Natural killer cell (primary cell): ENCODE measurements around the gene EPS8L2. TPM values are rescaled to one million over a fixed set of nuclear protein-coding genes. Genes with fewer than 3 reads are reported as not detected.
"Not testable (repeated sequence)": the region's sequence is repeated elsewhere in the genome, so short reads cannot be mapped to it uniquely, and the experiment has no call there.

Source experiments
- ATAC-seq, 3 donors: fragments of 150-1000 bp in 2 of 3; fragments of 200-7000 bp in 1 of 3; cut with Tn5 transposase; 1 replicate in 1 of 3; 2 replicates in 2 of 3; pipeline ENCODE4 v1.10.0; 2021; ENCODE audit warnings: mild to moderate bottlenecking in 2 of 3, moderate library complexity in 2 of 3
- DNase-seq, 2 donors: peaks; one replicate each; pipeline versions ENCODE4 v3.0.0 to v3.0.0-alpha.2; 2013 to 2021; ENCODE audit warnings: mixed read lengths in 1 of 2
- H3K27ac ChIP-seq: one replicate; pipeline ENCODE4 v1.5.1; 2013; ENCODE audit warnings: mild to moderate bottlenecking, low read length
- H3K27me3 ChIP-seq: one replicate; pipeline ENCODE4 v1.6.1; 2013; ENCODE audit warnings: low read length; ENCODE audit not compliant: control insufficient read depth, insufficient read depth
- H3K36me3 ChIP-seq: one replicate; pipeline ENCODE4 v1.6.1; 2013; ENCODE audit warnings: low read length; ENCODE audit not compliant: control insufficient read depth, insufficient read depth
- H3K4me1 ChIP-seq: one replicate; pipeline ENCODE4 v1.6.1; 2013; ENCODE audit warnings: low read length; ENCODE audit not compliant: control insufficient read depth, insufficient read depth
- H3K4me3 ChIP-seq: one replicate; pipeline ENCODE4 v1.5.1; 2013; ENCODE audit warnings: low read length
- H3K9me3 ChIP-seq: one replicate; pipeline ENCODE4 v1.6.1; 2013; ENCODE audit warnings: low read length; ENCODE audit not compliant: control insufficient read depth, insufficient read depth
- H3K27ac Mint-ChIP-seq, 2 donors: one replicate each; pipeline ENCODE4 v1.8.0; 2022; ENCODE audit warnings: mild to moderate bottlenecking in 2 of 2, mixed read lengths in 2 of 2, moderate library complexity in 1 of 2
- H3K27me3 Mint-ChIP-seq, 2 donors: one replicate each; pipeline ENCODE4 v1.8.0; 2022; ENCODE audit warnings: low read depth in 2 of 2, mixed read lengths in 2 of 2
- H3K36me3 Mint-ChIP-seq: one replicate; pipeline ENCODE4 v1.8.0; 2022; ENCODE audit warnings: mixed read lengths
- H3K4me1 Mint-ChIP-seq, 2 donors: one replicate each; pipeline ENCODE4 v1.8.0; 2022; ENCODE audit warnings: mixed read lengths in 2 of 2
- H3K4me3 Mint-ChIP-seq: one replicate; pipeline ENCODE4 v1.8.0; 2022; ENCODE audit warnings: mild to moderate bottlenecking, moderate library complexity, mixed read lengths
- H3K9me3 Mint-ChIP-seq, 2 donors: one replicate each; pipeline ENCODE4 v1.8.0; 2022; ENCODE audit warnings: mixed read lengths in 2 of 2
- WGBS: methylation state at CpG from one replicate; pipeline ENCODE4 v1.1.7; 2013; ENCODE audit warnings: missing lambda C conversion rate; ENCODE audit not compliant: insufficient coverage; 5-methylcytosine and 5-hydroxymethylcytosine counted together
- intact Hi-C: fragments of 100-400 bp; cut with micrococcal nuclease; formaldehyde crosslinking; loops from one replicate; pipeline ENCODE4 v1.14.2; 2022
- total RNA-seq, 4 donors: library from RNA; stranded (reverse); fragments of 120-200 nt in 1 of 4; gene quantifications; one replicate each; pipeline versions ENCODE4 v1.2.3 to v1.2.4, GENCODE V29; 2013 to 2022
- TF ChIP-seq, protein P1 (sequence below): fragments of 200-600 bp; IDR thresholded peaks from one replicate; pipeline ENCODE4 v1.8.0; 2022; ENCODE audit warnings: antibody characterized with exemption

The EPS8L2 gene
- total RNA-seq, 3 donors from 2014 or later (not counting 1 experiment from before 2014, with no cell fraction given): 6.9 to 10.9 (median 9.3) TPM

- Mint-ChIP-seq H3K36me3 (no peaks in the 10 kb centered on the region), H3K27me3 (no peaks in the 10 kb centered on the region), H3K4me1 (peaks cover 9 to 25% of the 10 kb centered on the region in 2 donors), H3K27ac (no peak overlapping the region), H3K4me3 (no peak overlapping the region), H3K9me3 (no peaks in the 10 kb centered on the region)
- peaks cover 24% of the 10 kb centered on the region for H3K36me3 ChIP-seq
- H3K9me3 ChIP-seq: no peaks in the 10 kb centered on the region
- no peak overlapping the region for H3K4me3 ChIP-seq
- intact Hi-C loops: no loop called here
- no peaks in the 10 kb centered on the region for H3K27me3 ChIP-seq
- TF ChIP-seq, protein P1, sequence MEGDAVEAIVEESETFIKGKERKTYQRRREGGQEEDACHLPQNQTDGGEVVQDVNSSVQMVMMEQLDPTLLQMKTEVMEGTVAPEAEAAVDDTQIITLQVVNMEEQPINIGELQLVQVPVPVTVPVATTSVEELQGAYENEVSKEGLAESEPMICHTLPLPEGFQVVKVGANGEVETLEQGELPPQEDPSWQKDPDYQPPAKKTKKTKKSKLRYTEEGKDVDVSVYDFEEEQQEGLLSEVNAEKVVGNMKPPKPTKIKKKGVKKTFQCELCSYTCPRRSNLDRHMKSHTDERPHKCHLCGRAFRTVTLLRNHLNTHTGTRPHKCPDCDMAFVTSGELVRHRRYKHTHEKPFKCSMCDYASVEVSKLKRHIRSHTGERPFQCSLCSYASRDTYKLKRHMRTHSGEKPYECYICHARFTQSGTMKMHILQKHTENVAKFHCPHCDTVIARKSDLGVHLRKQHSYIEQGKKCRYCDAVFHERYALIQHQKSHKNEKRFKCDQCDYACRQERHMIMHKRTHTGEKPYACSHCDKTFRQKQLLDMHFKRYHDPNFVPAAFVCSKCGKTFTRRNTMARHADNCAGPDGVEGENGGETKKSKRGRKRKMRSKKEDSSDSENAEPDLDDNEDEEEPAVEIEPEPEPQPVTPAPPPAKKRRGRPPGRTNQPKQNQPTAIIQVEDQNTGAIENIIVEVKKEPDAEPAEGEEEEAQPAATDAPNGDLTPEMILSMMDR: no peak
- no peak overlapping the region for H3K27ac ChIP-seq
- DNase-seq (no peak), ATAC-seq (no peak)
- WGBS: 84% methylated on average over 7 of the region's 7 CpGs
- H3K4me1 ChIP-seq: peaks cover 23% of the 10 kb centered on the region
Observed at GRCh38 chr11:689625-690024, 16.4 kb upstream of the EPS8L2 start.

- intact Hi-C loops: not testable (repeated sequence)
- 95% methylated on average over 3 of the region's 3 CpGs for WGBS
Observed at GRCh38 chr11:690244-690643, 15.8 kb upstream of the EPS8L2 start.

GRCh38 chr11:690738-691633, 15.0 kb upstream of the EPS8L2 start:
- H3K4me1 Mint-ChIP-seq: peaks cover 9 to 25% of the 10 kb centered on the region in 2 donors
- Histone ChIP-seq H3K4me3 (no peak overlapping the region), H3K27me3 (no peaks in the 10 kb centered on the region), H3K9me3 (no peaks in the 10 kb centered on the region), H3K4me1 (peaks cover 23% of the 10 kb centered on the region), H3K36me3 (peaks cover 19% of the 10 kb centered on the region), H3K27ac (no peak overlapping the region)
- no peak overlapping the region for H3K4me3 Mint-ChIP-seq
- H3K9me3 Mint-ChIP-seq: no peaks in the 10 kb centered on the region
- H3K27me3 Mint-ChIP-seq: no peaks in the 10 kb centered on the region
- no peaks in the 10 kb centered on the region for H3K36me3 Mint-ChIP-seq
- no peak overlapping the region for H3K27ac Mint-ChIP-seq
- DNase-seq (peak in 1 of 2 donors; percentile 56), ATAC-seq (no peak)
- WGBS: 78% methylated on average over 26 of the region's 27 CpGs
- TF ChIP-seq, protein P1: no peak
- intact Hi-C loops: no loop called here

More at GRCh38 chr11:690244-690643, 15.8 kb upstream of the EPS8L2 start:
- DNase-seq, H3K27me3 ChIP-seq, H3K9me3 ChIP-seq, H3K36me3 Mint-ChIP-seq, H3K4me3 Mint-ChIP-seq, H3K27me3 Mint-ChIP-seq, ATAC-seq, H3K9me3 Mint-ChIP-seq, H3K27ac ChIP-seq, H3K27ac Mint-ChIP-seq, H3K4me3 ChIP-seq: not testable (repeated sequence)
- peaks cover 22% of the 10 kb centered on the region for H3K36me3 ChIP-seq
- H3K4me1 Mint-ChIP-seq: peaks cover 9 to 25% of the 10 kb centered on the region in 2 donors
- H3K4me1 ChIP-seq: peaks cover 23% of the 10 kb centered on the region

GRCh38 chr11:691710-692590, 14.1 kb upstream of the EPS8L2 start:
- Mint-ChIP-seq H3K27me3 (no peaks in the 10 kb centered on the region), H3K4me1 (peaks cover 9 to 30% of the 10 kb centered on the region in 2 donors), H3K36me3 (no peaks in the 10 kb centered on the region), H3K4me3 (no peak overlapping the region), H3K27ac (peak overlapping the region in 1 of 2 donors; percentile 69), H3K9me3 (no peaks in the 10 kb centered on the region)
- WGBS: 89% methylated on average over 18 of the region's 18 CpGs
- Histone ChIP-seq H3K4me3 (no peak overlapping the region), H3K27ac (no peak overlapping the region), H3K9me3 (no peaks in the 10 kb centered on the region), H3K4me1 (peaks cover 32% of the 10 kb centered on the region), H3K36me3 (peaks cover 13% of the 10 kb centered on the region), H3K27me3 (no peaks in the 10 kb centered on the region)
- TF ChIP-seq, protein P1: no peak
- DNase-seq (no peak), ATAC-seq (no peak)
- intact Hi-C loops: no loop called here
